ENCODE data around the gene CHD1L.
A peak's percentile ranks its signal among the peaks of the same experiment; 100 is the strongest.
"Not testable (repeated sequence)": the region's sequence is repeated elsewhere in the genome, so short reads cannot be mapped to it uniquely, and the experiment has no call there.

Gene CHD1L

GRCh38 chr1:147242449-147243227 lies at the start of gene CHD1L:
Gene CHD1L, plus strand, starts transcription at chr1:147242684. Its CDS starts 20 bp downstream, at chr1:147242704.
- DNase-seq: peak in 55 of 56 donors; percentile 47 to 97 (median 88)

GRCh38 chr1:147197324-147197723 lies 45.2 kb upstream of the CHD1L start:
- not testable (repeated sequence) for DNase-seq

GRCh38 chr1:147201276-147201675 lies 41.2 kb upstream of the CHD1L start:
- no peak for DNase-seq

- no peak for DNase-seq
Observed at GRCh38 chr1:147201786-147202185, 40.7 kb upstream of the CHD1L start.

GRCh38 chr1:147202576-147202975 lies 39.9 kb upstream of the CHD1L start:
- DNase-seq: no peak

- no peak for DNase-seq
Observed at GRCh38 chr1:147204080-147204479, 38.4 kb upstream of the CHD1L start.

- no peak for DNase-seq
Observed at GRCh38 chr1:147207192-147207591, 35.3 kb upstream of the CHD1L start.

GRCh38 chr1:147208619-147209018 lies 33.9 kb upstream of the CHD1L start:
- DNase-seq: no peak

GRCh38 chr1:147209825-147210821 lies 32.4 kb upstream of the CHD1L start:
- DNase-seq: no peak

- no peak for DNase-seq
Observed at GRCh38 chr1:147210987-147211386, 31.5 kb upstream of the CHD1L start.

- no peak for DNase-seq
Observed at GRCh38 chr1:147211577-147211976, 30.9 kb upstream of the CHD1L start.

GRCh38 chr1:147213271-147213670 lies 29.2 kb upstream of the CHD1L start:
- DNase-seq: no peak

- DNase-seq: no peak
Observed at GRCh38 chr1:147214325-147214724, 28.2 kb upstream of the CHD1L start.

GRCh38 chr1:147214842-147215539 lies 27.5 kb upstream of the CHD1L start:
- DNase-seq: no peak

- DNase-seq: no peak
Observed at GRCh38 chr1:147215540-147215916, 27.0 kb upstream of the CHD1L start.

GRCh38 chr1:147216124-147216523 lies 26.4 kb upstream of the CHD1L start:
- no peak for DNase-seq

GRCh38 chr1:147217141-147217540 lies 25.3 kb upstream of the CHD1L start:
- no peak for DNase-seq

- DNase-seq: no peak
Observed at GRCh38 chr1:147218606-147219005, 23.9 kb upstream of the CHD1L start.

- DNase-seq: no peak
Observed at GRCh38 chr1:147223740-147224615, 18.5 kb upstream of the CHD1L start.

GRCh38 chr1:147225193-147225730 lies 17.2 kb upstream of the CHD1L start, which contains the start of gene FMO5:
Gene FMO5, minus strand, starts transcription at chr1:147225339. Its CDS starts 310 bp downstream, at chr1:147225029.
- DNase-seq: peak in 32 of 56 donors; percentile 3 to 54 (median 20)
